GM12878 (cell line): ENCODE results near the gene ALOX12.

Experiments used
- HSF1 ChIP-seq: fragments of 150-350 bp; IDR thresholded peaks from 2 replicates; pipeline ENCODE4 v1.6.1; 2014; ENCODE audit warnings: mild to moderate bottlenecking, low read depth, low read length
- POLR2A ChIP-seq: IDR thresholded peaks from 2 replicates; pipeline ENCODE4 v1.6.1; 2011; ENCODE audit warnings: low read depth, mild to moderate bottlenecking, low read length
- PRDM15 ChIP-seq: fragments of 450-650 bp; formaldehyde crosslinking; IDR thresholded peaks from 2 replicates; pipeline ENCODE4 v1.4.0; 2020; ENCODE audit warnings: mild to moderate bottlenecking, moderate library complexity
- ZBTB33 ChIP-seq: fragments of 450-650 bp; IDR thresholded peaks from 2 replicates; pipeline ENCODE4 v1.6.1; 2017; ENCODE audit warnings: mild to moderate bottlenecking

GRCh38 chr17:6998855-6999508 is 3.1 kb downstream of the ALOX12 start:
- TF ChIP-seq POLR2A (no peak), ZBTB33 (no peak), PRDM15 (CRISPR knock-in tag) (no peak), HSF1 (no peak)
